HFFc6 (cell line): ENCODE results near the gene SLC44A4. TPM values are rescaled to one million over a fixed set of nuclear protein-coding genes. Genes with fewer than 3 reads are reported as not detected.

Experiments used
- DNase-seq: peaks from one replicate; pipeline ENCODE4 v3.0.0-alpha.2; 2018
- H3K27ac Mint-ChIP-seq: 2 replicates; pipeline ENCODE4 v1.8.0; 2020; ENCODE audit warnings: mild to moderate bottlenecking, mixed read lengths
- H3K27me3 Mint-ChIP-seq: 2 replicates; pipeline ENCODE4 v1.8.0; 2021; ENCODE audit warnings: mild to moderate bottlenecking, moderate library complexity, mixed read lengths; ENCODE audit not compliant: insufficient read depth
- H3K36me3 Mint-ChIP-seq: 2 replicates; pipeline ENCODE4 v1.8.0; 2021; ENCODE audit warnings: low read depth, mixed read lengths
- H3K4me1 Mint-ChIP-seq: 2 replicates; pipeline ENCODE4 v1.8.0; 2020; ENCODE audit warnings: low read depth, mixed read lengths
- H3K4me3 Mint-ChIP-seq: 2 replicates; pipeline ENCODE4 v1.8.0; 2020; ENCODE audit warnings: mild to moderate bottlenecking, moderate library complexity, mixed read lengths
- H3K9me3 Mint-ChIP-seq: 2 replicates; pipeline ENCODE4 v1.8.0; 2020; ENCODE audit warnings: mild to moderate bottlenecking, mixed read lengths
- CTCF ChIP-seq: fragments of 200-600 bp; sonication (generic); IDR thresholded peaks from 2 replicates; pipeline ENCODE4 v1.5.0; 2021; ENCODE audit warnings: antibody characterized with exemption, mild to moderate bottlenecking
- total RNA-seq, 6 experiments: library from RNA; stranded (reverse); fragmentation: NEBNext Ultra II Directional; extraction: Animal tissue kit (Norgen Biotek cat#: 25700); gene quantifications; 2 replicates in 1 of 6; 3 replicates in 5 of 6; pipeline ENCODE4 v1.2.3, GENCODE V29; 2021

The SLC44A4 gene
- total RNA-seq, 6 experiments from 2014 or later, result 0.10 TPM; not detected in 5

GRCh38 chr6:31881136-31881859, 2.5 kb upstream of the SLC44A4 start:
- Mint-ChIP-seq H3K9me3 (no peaks in the 10 kb centered on the region), H3K4me3 (no peak overlapping the region), H3K27ac (no peak overlapping the region), H3K36me3 (peaks cover 29% of the 10 kb centered on the region), H3K4me1 (peaks cover 8% of the 10 kb centered on the region), H3K27me3 (no peaks in the 10 kb centered on the region; the same call in 1 of the 2 replicates)
- TF ChIP-seq CTCF, result no peak
- DNase-seq, result no peak

GRCh38 chr6:31880616-31881015, 1.8 kb upstream of the SLC44A4 start:
- Mint-ChIP-seq H3K36me3 (peaks cover 25% of the 10 kb centered on the region), H3K4me1 (peaks cover 12% of the 10 kb centered on the region), H3K9me3 (no peaks in the 10 kb centered on the region), H3K27ac (no peak overlapping the region), H3K4me3 (no peak overlapping the region), H3K27me3 (no peaks in the 10 kb centered on the region; the same call in none of the 2 replicates)
- TF ChIP-seq CTCF, result no peak
- no peak for DNase-seq

DNA sequence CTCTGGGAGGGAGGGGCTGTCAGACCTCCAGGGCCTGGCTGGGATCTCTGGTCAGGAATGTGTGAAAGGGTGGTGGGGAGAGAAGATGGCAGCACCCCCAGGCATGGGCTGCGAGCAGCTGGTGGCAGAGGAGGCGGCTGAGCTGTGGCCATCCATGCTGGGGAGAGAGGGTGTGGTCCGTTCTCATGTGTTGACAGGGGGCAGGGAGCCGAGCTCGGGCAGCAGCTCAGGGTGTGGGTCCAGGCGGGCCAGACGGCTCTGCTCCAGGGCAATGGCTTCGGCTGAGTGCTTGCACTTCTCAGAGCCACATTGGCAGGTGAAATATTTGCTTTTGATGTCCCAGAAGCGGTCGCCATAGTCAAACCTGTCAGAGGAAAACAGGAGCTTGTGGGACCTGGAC, 1.1 kb upstream of the SLC44A4 start:
- H3K4me3 Mint-ChIP-seq, result no peak overlapping the region
- no peak for TF ChIP-seq CTCF
- H3K4me1 Mint-ChIP-seq, result peaks cover 16% of the 10 kb centered on the region
- H3K27me3 Mint-ChIP-seq, result no peaks in the 10 kb centered on the region; the same call in none of the 2 replicates
- H3K27ac Mint-ChIP-seq, result no peak overlapping the region
- peaks cover 25% of the 10 kb centered on the region for H3K36me3 Mint-ChIP-seq
- no peak for DNase-seq
- no peaks in the 10 kb centered on the region for H3K9me3 Mint-ChIP-seq

DNA sequence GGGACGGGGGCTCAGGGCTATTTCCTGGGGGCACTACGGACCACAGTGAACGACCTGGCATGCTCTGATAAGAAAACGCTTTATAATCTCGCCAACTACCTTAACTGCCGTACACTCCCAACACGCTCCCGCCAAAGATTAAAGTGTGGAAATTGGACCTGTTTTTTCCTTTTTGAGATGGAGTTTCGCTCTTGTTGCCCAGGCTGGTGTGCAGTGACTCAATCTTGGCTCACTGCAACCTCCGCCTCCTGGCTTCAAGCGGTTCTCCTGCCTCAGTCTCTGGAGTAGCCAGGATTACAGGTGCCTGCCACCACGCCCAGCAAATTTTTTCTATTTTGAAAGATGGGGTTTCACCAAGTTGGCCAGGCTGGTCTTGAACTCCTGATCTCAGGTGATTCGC, 346 bp upstream of the SLC44A4 start:
- peaks cover 25% of the 10 kb centered on the region for H3K36me3 Mint-ChIP-seq
- TF ChIP-seq CTCF, result no peak
- peaks cover 16% of the 10 kb centered on the region for H3K4me1 Mint-ChIP-seq
- DNase-seq, result no peak
- H3K4me3 Mint-ChIP-seq, result no peak overlapping the region
- no peaks in the 10 kb centered on the region for H3K9me3 Mint-ChIP-seq
- H3K27me3 Mint-ChIP-seq, result peaks cover under 1% of the 10 kb centered on the region
- no peak overlapping the region for H3K27ac Mint-ChIP-seq

DNA sequence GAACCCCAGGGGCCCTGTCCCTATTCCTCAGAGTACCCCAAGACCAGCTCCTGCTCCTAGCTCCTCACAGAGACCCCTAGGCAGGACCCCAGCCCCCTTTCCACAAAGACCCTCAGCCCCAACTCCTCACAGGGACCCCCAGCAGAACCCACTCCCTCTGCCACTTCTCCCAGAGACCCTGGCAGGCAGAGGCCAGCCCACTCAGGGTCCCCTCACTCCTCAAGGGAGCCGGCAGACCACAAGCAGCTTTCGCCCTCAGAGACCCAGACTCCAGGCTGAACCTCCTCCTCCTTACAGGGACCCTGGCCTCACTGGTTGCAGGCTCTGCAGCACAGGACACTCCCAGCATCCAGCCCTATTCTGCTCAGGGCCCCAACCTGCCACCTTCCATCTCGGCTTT, 575 bp downstream of the SLC44A4 start:
- no peak overlapping the region for H3K4me3 Mint-ChIP-seq
- H3K27me3 Mint-ChIP-seq, result peaks cover 4% of the 10 kb centered on the region
- peaks cover 25% of the 10 kb centered on the region for H3K36me3 Mint-ChIP-seq
- no peak for TF ChIP-seq CTCF
- DNase-seq, result no peak
- no peaks in the 10 kb centered on the region for H3K9me3 Mint-ChIP-seq
- H3K4me1 Mint-ChIP-seq, result peaks cover 16% of the 10 kb centered on the region
- H3K27ac Mint-ChIP-seq, result no peak overlapping the region
